K562 (cell line): Measurements from ENCODE around the gene ACAP3. TPM values are rescaled to one million over a fixed set of nuclear protein-coding genes. Genes with fewer than 3 reads are reported as not detected.

Source experiments
- CXXC5 ChIP-seq: fragments of 250-450 bp; sonication (Bioruptor Pico); IDR thresholded peaks from 2 replicates; pipeline ENCODE4 v1.8.0; 2022; ENCODE audit warnings: inconsistent platforms, mild to moderate bottlenecking, moderate library complexity
- GTF2B ChIP-seq: IDR thresholded peaks from 2 replicates; pipeline ENCODE4 v1.6.1; 2011; ENCODE audit not compliant: insufficient read length; ENCODE audit errors: extremely low read depth
- KDM2B ChIP-seq: fragments of 250-450 bp; sonication (Bioruptor Pico); IDR thresholded peaks from 2 replicates; pipeline ENCODE4 v1.8.0; 2021; ENCODE audit warnings: mild to moderate bottlenecking, moderate library complexity
- L3MBTL2 ChIP-seq: fragments of 450-650 bp; IDR thresholded peaks from 2 replicates; pipeline ENCODE4 v1.6.1; 2016; ENCODE audit warnings: mild to moderate bottlenecking, moderate library complexity
- MNT ChIP-seq, 2 experiments: fragments of 450-650 bp; conservative IDR thresholded peaks; 2 replicates each; pipeline ENCODE4 v1.6.1; 2017; ENCODE audit warnings: mild to moderate bottlenecking in 2 of 2, moderate library complexity in 2 of 2
- MTF1 ChIP-seq: fragments of 250-450 bp; sonication (Bioruptor Pico); IDR thresholded peaks from 2 replicates; pipeline ENCODE4 v1.9.0; 2021; ENCODE audit warnings: moderate library complexity, mild to moderate bottlenecking, inconsistent platforms, borderline replicate concordance
- POLR2B ChIP-seq: fragments of 450-650 bp; IDR thresholded peaks from 2 replicates; pipeline ENCODE4 v1.6.1; 2018; ENCODE audit warnings: low read depth; ENCODE audit not compliant: partially characterized antibody
- RFX1 ChIP-seq: fragments of 450-650 bp; IDR thresholded peaks from 2 replicates; pipeline ENCODE4 v1.6.1; 2016; ENCODE audit warnings: mild to moderate bottlenecking, moderate library complexity
- SLC30A9 ChIP-seq: fragments of 250-450 bp; sonication (Bioruptor Pico); IDR thresholded peaks from 2 replicates; pipeline ENCODE4 v1.8.0; 2022; ENCODE audit warnings: mild to moderate bottlenecking, moderate library complexity
- SP1 ChIP-seq: sonication (generic); formaldehyde crosslinking; IDR thresholded peaks from 2 replicates; pipeline ENCODE4 v1.8.1; 2022; ENCODE audit warnings: mild to moderate bottlenecking, missing genetic modification reagents
- STAG1 ChIP-seq: sonication (generic); formaldehyde crosslinking; IDR thresholded peaks from 2 replicates; pipeline ENCODE4 v1.5.0; 2020; ENCODE audit warnings: missing genetic modification reagents, borderline replicate concordance
- TCF15 ChIP-seq: fragments of 250-450 bp; sonication (Bioruptor Pico); IDR thresholded peaks from 2 replicates; pipeline ENCODE4 v1.8.0; 2022; ENCODE audit warnings: moderate library complexity, mild to moderate bottlenecking, inconsistent platforms
- TGIF2 ChIP-seq: sonication (generic); formaldehyde crosslinking; IDR thresholded peaks from 2 replicates; pipeline ENCODE4 v1.8.1; 2022; ENCODE audit warnings: mild to moderate bottlenecking, missing genetic modification reagents, moderate library complexity
- ZBTB2 ChIP-seq: fragments of 450-650 bp; IDR thresholded peaks from 2 replicates; pipeline ENCODE4 v1.6.1; 2016; ENCODE audit warnings: antibody characterized with exemption
- ZFP91 ChIP-seq: sonication (generic); formaldehyde crosslinking; IDR thresholded peaks from 2 replicates; pipeline ENCODE4 v1.8.0; 2022; ENCODE audit warnings: mild to moderate bottlenecking, missing genetic modification reagents
- ZFX ChIP-seq: sonication (generic); formaldehyde crosslinking; IDR thresholded peaks from 2 replicates; pipeline ENCODE4 v1.8.0; 2022; ENCODE audit warnings: mild to moderate bottlenecking, missing genetic modification reagents, moderate library complexity
- ZNF175 ChIP-seq: fragments of 200-800 bp; sonication (Bioruptor generic); IDR thresholded peaks from 2 replicates; pipeline ENCODE4 v1.6.1; 2016; ENCODE audit warnings: low read depth, mild to moderate bottlenecking, missing genetic modification characterization, missing compliant biosample characterization
- ZNF561 ChIP-seq: fragments of 450-650 bp; formaldehyde crosslinking; conservative IDR thresholded peaks from 2 replicates; pipeline ENCODE4 v1.4.0; 2020; ENCODE audit warnings: mild to moderate bottlenecking, moderate library complexity
- polyA plus RNA-seq, 8 experiments: library from polyadenylated mRNA; depleted of rRNA in 4 of 8; stranded (reverse) in 5 of 8; unstranded in 3 of 8; fragments of >200 nt; fragmentation: Nextera tagmentation in 2 of 8; fragmentation: Illumina TruSeq in 1 of 8; extraction: Ambion mirVana in 2 of 8; extraction: Trizol in 1 of 8; gene quantifications; 2 replicates each; pipeline versions ENCODE4 v1.2.1 to v1.2.3, GENCODE V29; 2011 to 2014; ENCODE audit warnings: inconsistent platforms in 1 of 8, missing spikeins in 1 of 8
- total RNA-seq, 7 experiments: library from RNA; depleted of rRNA in 6 of 7; stranded (reverse); fragments of >200 nt in 6 of 7; fragmentation: Illumina TruSeq in 2 of 7; extraction: Trizol in 2 of 7; gene quantifications; 2 replicates each; pipeline versions ENCODE4 v1.2.1 to v1.2.3, GENCODE V29; 2011 to 2021; ENCODE audit warnings: low replicate concordance in 1 of 7
- TF ChIP-seq, protein P1 (sequence below): fragments of 200-400 bp; formaldehyde crosslinking; IDR thresholded peaks from 2 replicates; pipeline ENCODE4 v1.6.1; 2017; ENCODE audit warnings: mild to moderate bottlenecking, low read depth, low read length, moderate library complexity

The ACAP3 gene
- total and polyA plus RNA-seq, 9 of the 15 experiments (the other 6 are each of a cell fraction or from before 2014, with no cell fraction given) = 0.01 to 49.0 (median 12.0) TPM

DNA sequence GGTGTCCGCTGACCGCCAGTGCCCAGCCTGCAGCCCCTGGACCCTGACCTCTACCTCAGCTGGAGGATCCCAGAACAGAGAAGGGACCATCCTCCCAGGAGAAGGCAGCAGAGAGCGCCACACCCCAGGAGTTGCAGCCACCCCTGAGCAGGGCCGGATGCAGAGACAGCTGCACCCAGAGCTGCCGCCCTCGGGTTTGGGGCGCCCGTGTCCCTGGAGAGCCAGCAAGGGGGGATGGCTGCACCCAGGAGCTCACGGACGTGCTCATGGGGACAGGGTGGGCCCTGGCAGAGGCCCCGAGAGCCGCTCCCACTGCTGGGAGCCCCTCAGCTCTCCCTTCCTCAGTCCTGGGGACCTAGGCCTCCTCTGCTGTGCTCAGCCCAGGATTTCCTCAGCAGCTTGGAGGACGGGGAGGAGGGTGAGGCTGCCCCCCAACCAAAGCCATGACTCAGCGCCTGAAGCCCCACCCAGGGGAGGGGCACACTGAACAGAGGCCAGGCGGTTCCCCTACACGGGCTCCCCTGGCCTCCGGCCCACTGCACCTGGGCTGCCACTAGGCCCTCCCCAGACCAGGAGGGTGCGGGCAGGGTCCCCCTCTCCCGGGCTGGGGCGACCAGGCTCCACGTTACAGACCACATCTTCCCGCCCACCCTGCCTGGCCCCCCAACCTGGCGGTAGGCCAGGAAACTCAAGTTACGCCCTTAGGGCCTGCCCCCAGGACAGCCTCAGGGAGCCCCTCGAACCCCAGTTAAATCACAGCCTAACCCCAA is 2.2 kb downstream of the ACAP3 start (continued):
- TF ChIP-seq SP1 (CRISPR knock-in tag) = peak; percentile 25; the same call in 1 of the 2 replicates
- TF ChIP-seq ZFX (CRISPR knock-in tag) = peak; percentile 27
- TF ChIP-seq STAG1 = peak; percentile 66
- no peak for TF ChIP-seq L3MBTL2
- TF ChIP-seq MTF1 (CRISPR knock-in tag) = no peak
- no peak; a peak in 1 of 4 replicates for TF ChIP-seq MNT (conservative IDR thresholded peaks at IDR 0.05)
- no peak for TF ChIP-seq RFX1
- no peak for TF ChIP-seq TCF15 (CRISPR knock-in tag)
- TF ChIP-seq SLC30A9 (CRISPR knock-in tag) = no peak
- TF ChIP-seq TGIF2 (CRISPR knock-in tag) = no peak
- TF ChIP-seq KDM2B (CRISPR knock-in tag) = no peak
- no peak for TF ChIP-seq POLR2B
- no peak for TF ChIP-seq ZFP91 (CRISPR knock-in tag)
- TF ChIP-seq ZNF561 (CRISPR knock-in tag) = no peak
- TF ChIP-seq CXXC5 = no peak
- peak; percentile 48; the same call in 1 of the 2 replicates for TF ChIP-seq ZBTB2
- TF ChIP-seq, protein P1, sequence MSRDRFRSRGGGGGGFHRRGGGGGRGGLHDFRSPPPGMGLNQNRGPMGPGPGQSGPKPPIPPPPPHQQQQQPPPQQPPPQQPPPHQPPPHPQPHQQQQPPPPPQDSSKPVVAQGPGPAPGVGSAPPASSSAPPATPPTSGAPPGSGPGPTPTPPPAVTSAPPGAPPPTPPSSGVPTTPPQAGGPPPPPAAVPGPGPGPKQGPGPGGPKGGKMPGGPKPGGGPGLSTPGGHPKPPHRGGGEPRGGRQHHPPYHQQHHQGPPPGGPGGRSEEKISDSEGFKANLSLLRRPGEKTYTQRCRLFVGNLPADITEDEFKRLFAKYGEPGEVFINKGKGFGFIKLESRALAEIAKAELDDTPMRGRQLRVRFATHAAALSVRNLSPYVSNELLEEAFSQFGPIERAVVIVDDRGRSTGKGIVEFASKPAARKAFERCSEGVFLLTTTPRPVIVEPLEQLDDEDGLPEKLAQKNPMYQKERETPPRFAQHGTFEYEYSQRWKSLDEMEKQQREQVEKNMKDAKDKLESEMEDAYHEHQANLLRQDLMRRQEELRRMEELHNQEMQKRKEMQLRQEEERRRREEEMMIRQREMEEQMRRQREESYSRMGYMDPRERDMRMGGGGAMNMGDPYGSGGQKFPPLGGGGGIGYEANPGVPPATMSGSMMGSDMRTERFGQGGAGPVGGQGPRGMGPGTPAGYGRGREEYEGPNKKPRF = no peak
- TF ChIP-seq ZNF175 (CRISPR knock-in tag) = no peak
- no peak for TF ChIP-seq GTF2B
